ENCODE data around the gene CCDC15. TPM values are rescaled to one million over a fixed set of nuclear protein-coding genes. Genes with fewer than 3 reads are reported as not detected.

Gene CCDC15
- total and polyA plus RNA-seq, 2 experiments from 2014 or later, result 2.2 TPM

DNA sequence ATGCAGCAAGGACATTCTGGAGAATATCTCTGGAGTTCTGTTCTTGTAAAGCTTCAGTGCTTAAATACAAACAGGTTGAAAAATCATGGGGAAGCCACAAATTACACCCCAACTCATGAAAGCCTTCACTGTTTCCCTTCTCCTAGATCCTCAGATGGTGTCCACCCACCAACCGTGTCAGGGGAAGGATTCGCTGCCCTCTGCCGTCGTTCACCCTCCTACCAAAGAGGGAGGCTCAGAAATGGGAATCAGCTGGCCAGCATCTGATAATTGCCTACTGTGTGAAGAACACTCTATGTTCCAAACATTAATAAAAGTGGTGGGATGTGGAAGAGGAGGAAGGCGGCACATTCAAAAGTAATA, 10.8 kb upstream of the CCDC15 start:
- TF ChIP-seq, protein P1, sequence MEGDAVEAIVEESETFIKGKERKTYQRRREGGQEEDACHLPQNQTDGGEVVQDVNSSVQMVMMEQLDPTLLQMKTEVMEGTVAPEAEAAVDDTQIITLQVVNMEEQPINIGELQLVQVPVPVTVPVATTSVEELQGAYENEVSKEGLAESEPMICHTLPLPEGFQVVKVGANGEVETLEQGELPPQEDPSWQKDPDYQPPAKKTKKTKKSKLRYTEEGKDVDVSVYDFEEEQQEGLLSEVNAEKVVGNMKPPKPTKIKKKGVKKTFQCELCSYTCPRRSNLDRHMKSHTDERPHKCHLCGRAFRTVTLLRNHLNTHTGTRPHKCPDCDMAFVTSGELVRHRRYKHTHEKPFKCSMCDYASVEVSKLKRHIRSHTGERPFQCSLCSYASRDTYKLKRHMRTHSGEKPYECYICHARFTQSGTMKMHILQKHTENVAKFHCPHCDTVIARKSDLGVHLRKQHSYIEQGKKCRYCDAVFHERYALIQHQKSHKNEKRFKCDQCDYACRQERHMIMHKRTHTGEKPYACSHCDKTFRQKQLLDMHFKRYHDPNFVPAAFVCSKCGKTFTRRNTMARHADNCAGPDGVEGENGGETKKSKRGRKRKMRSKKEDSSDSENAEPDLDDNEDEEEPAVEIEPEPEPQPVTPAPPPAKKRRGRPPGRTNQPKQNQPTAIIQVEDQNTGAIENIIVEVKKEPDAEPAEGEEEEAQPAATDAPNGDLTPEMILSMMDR (IDR thresholded peaks at IDR 0.05; ENCODE audit: low read depth, low read length), result no peak
- H3K27me3 ChIP-seq, result no peaks in the 10 kb centered on the region
- H3K36me3 ChIP-seq, result no peaks in the 10 kb centered on the region
- H3K27ac ChIP-seq, result no peak overlapping the region
- no peaks in the 10 kb centered on the region for H3K4me1 ChIP-seq (ENCODE audit: low read depth)
- DNase-seq (ENCODE audit: low read depth in 1 of 2, low spot score in 1 of 2), result no peak
- H3K4me3 ChIP-seq, result no peak overlapping the region
- H3K9me3 ChIP-seq (ENCODE audit: low read depth), result no peaks in the 10 kb centered on the region

- no peak overlapping the region for H3K4me3 ChIP-seq
- DNase-seq (ENCODE audit: low read depth in 1 of 2, low spot score in 1 of 2), result no peak
- no peaks in the 10 kb centered on the region for H3K36me3 ChIP-seq
- TF ChIP-seq, protein P1 (IDR thresholded peaks at IDR 0.05; ENCODE audit: low read depth, low read length), result no peak
- no peak overlapping the region for H3K27ac ChIP-seq
- H3K27me3 ChIP-seq, result no peaks in the 10 kb centered on the region
- no peaks in the 10 kb centered on the region for H3K9me3 ChIP-seq (ENCODE audit: low read depth)
- H3K4me1 ChIP-seq (ENCODE audit: low read depth), result no peaks in the 10 kb centered on the region
Measured at GRCh38 chr11:124943741-124944140, 10.3 kb upstream of the CCDC15 start.

GRCh38 chr11:124944565-124944964, 9.4 kb upstream of the CCDC15 start:
- H3K27me3 ChIP-seq, result no peaks in the 10 kb centered on the region
- no peaks in the 10 kb centered on the region for H3K9me3 ChIP-seq (ENCODE audit: low read depth)
- no peak for DNase-seq (ENCODE audit: low read depth in 1 of 2, low spot score in 1 of 2)
- H3K4me1 ChIP-seq (ENCODE audit: low read depth), result no peaks in the 10 kb centered on the region
- H3K36me3 ChIP-seq, result no peaks in the 10 kb centered on the region
- no peak overlapping the region for H3K4me3 ChIP-seq
- H3K27ac ChIP-seq, result no peak overlapping the region
- TF ChIP-seq, protein P1 (IDR thresholded peaks at IDR 0.05; ENCODE audit: low read depth, low read length), result no peak

DNA sequence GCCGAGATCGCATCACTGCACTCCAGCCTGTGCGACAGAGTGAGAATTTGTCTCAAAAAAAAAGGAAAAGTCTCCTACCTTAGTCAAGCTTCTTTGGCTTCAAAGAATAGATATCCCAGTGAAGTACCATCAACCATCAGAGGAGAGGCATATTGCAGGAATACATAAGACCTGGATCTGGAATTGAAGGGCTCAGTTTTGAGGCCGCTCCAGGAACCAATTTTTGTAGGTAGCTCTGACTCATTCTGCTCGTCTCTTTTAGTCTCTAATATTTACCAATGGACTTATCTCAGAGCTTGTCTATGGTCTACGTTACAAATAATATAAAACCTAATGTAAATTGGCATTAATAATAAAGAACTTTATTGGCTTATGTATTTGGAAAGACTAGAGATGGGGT, 8.2 kb upstream of the CCDC15 start:
- peaks cover 5% of the 10 kb centered on the region for H3K27me3 ChIP-seq
- no peaks in the 10 kb centered on the region for H3K9me3 ChIP-seq (ENCODE audit: low read depth)
- no peaks in the 10 kb centered on the region for H3K4me1 ChIP-seq (ENCODE audit: low read depth)
- H3K36me3 ChIP-seq, result no peaks in the 10 kb centered on the region
- TF ChIP-seq, protein P1 (IDR thresholded peaks at IDR 0.05; ENCODE audit: low read depth, low read length), result no peak
- DNase-seq (ENCODE audit: low read depth in 1 of 2, low spot score in 1 of 2), result no peak
- no peak overlapping the region for H3K4me3 ChIP-seq
- no peak overlapping the region for H3K27ac ChIP-seq

GRCh38 chr11:124946735-124947141, 7.3 kb upstream of the CCDC15 start:
- Histone ChIP-seq H3K4me1 (ENCODE audit: low read depth) (no peaks in the 10 kb centered on the region), H3K27ac (no peak overlapping the region), H3K27me3 (peaks cover 11% of the 10 kb centered on the region), H3K9me3 (ENCODE audit: low read depth) (no peaks in the 10 kb centered on the region), H3K36me3 (no peaks in the 10 kb centered on the region), H3K4me3 (no peak overlapping the region)
- no peak for DNase-seq (ENCODE audit: low read depth in 1 of 2, low spot score in 1 of 2)
- TF ChIP-seq, protein P1 (IDR thresholded peaks at IDR 0.05; ENCODE audit: low read depth, low read length), result no peak

Data from cardiac muscle cell (in vitro differentiated cells and primary cell).